ENCODE results near the gene LAMTOR2.

- TF ChIP-seq CTCF (IDR thresholded peaks at IDR 0.05): no peak
- TF ChIP-seq POLR2A (IDR thresholded peaks at IDR 0.05): no peak
Measured at GRCh38 chr1:156048663-156049258, 5.8 kb upstream of the LAMTOR2 start.
